C4-2B (cell line): Measurements from ENCODE around the gene NCAM2.

ENCODE experiments used
- H3K27ac ChIP-seq: fragments of 450-650 bp; 2 replicates; pipeline ENCODE4 v1.5.1; 2017
- CTCF ChIP-seq: fragments of 450-650 bp; conservative IDR thresholded peaks from 2 replicates; pipeline ENCODE4 v1.5.1; 2017; ENCODE audit warnings: mild to moderate bottlenecking
- ZFX ChIP-seq: fragments of 450-650 bp; IDR thresholded peaks from 2 replicates; pipeline ENCODE4 v1.6.1; 2017

NCAM2 gene

GRCh38 chr21:21074305-21074704 lies 76.1 kb downstream of the NCAM2 start:
- TF ChIP-seq CTCF (no peak), ZFX (no peak)
- no peak overlapping the region for H3K27ac ChIP-seq

- H3K27ac ChIP-seq, result no peak overlapping the region
- TF ChIP-seq ZFX (no peak), CTCF (no peak)
These were observed 77.8 kb downstream of the NCAM2 start for GRCh38 chr21:21076051-21076450.

GRCh38 chr21:21076491-21076890 lies 78.3 kb downstream of the NCAM2 start:
- TF ChIP-seq ZFX (no peak), CTCF (no peak)
- H3K27ac ChIP-seq, result no peak overlapping the region

- TF ChIP-seq CTCF, result no peak
- no peak for TF ChIP-seq ZFX
These were observed 81.4 kb downstream of the NCAM2 start for GRCh38 chr21:21079646-21080045.

GRCh38 chr21:21084179-21084578 lies 86.0 kb downstream of the NCAM2 start:
- H3K27ac ChIP-seq, result no peak overlapping the region

More at GRCh38 chr21:21079646-21080045, 81.4 kb downstream of the NCAM2 start:
- H3K27ac ChIP-seq, result no peak overlapping the region

GRCh38 chr21:21085206-21085605 lies 87.0 kb downstream of the NCAM2 start:
- H3K27ac ChIP-seq, result no peak overlapping the region

More at GRCh38 chr21:21084179-21084578, 86.0 kb downstream of the NCAM2 start:
- no peak for TF ChIP-seq CTCF
- no peak for TF ChIP-seq ZFX

GRCh38 chr21:21096956-21097355 lies 98.7 kb downstream of the NCAM2 start:
- H3K27ac ChIP-seq, result no peak overlapping the region
- TF ChIP-seq CTCF, result no peak
- TF ChIP-seq ZFX, result no peak

More at GRCh38 chr21:21085206-21085605, 87.0 kb downstream of the NCAM2 start:
- TF ChIP-seq ZFX (no peak), CTCF (no peak)
